IMR-90 (cell line): ENCODE results near the gene KLHL7. TPM values are rescaled to one million over a fixed set of nuclear protein-coding genes. Genes with fewer than 3 reads are reported as not detected.
"Not testable (repeated sequence)": the region's sequence is repeated elsewhere in the genome, so short reads cannot be mapped to it uniquely, and the experiment has no call there.

Experiments used
- ATAC-seq: fragments of 200-7000 bp; cut with Tn5 transposase; 2 replicates; pipeline ENCODE4 v1.9.1; 2020; ENCODE audit warnings: low read depth, mild to moderate bottlenecking, moderate library complexity
- BruUV-seq: library from RNA; stranded (reverse); fragments of 400-500 nt; replicated peaks from 2 replicates; lab custom pipeline; 2021; lab: Mats Ljungman, UMichigan
- CTCF ChIA-PET: fragments of 300-600 bp; formaldehyde crosslinking; extraction: SDS; loops from one replicate; lab custom pipeline; 2021; ENCODE audit warnings: antibody characterized with exemption; lab: Yijun Ruan, JAX
- POLR2A ChIA-PET: fragments of 300-600 bp; sonication (Branson Sonifier 250); formaldehyde crosslinking; loops from one replicate; lab custom pipeline; 2022; ENCODE audit warnings: antibody characterized with exemption; ENCODE audit not compliant: unreplicated experiment; lab: Charles Lee
- DNase-seq: peaks from one replicate; pipeline ENCODE4 v3.0.0; 2013
- H2AFZ ChIP-seq: replicated peaks from 2 replicates; pipeline ENCODE3; 2013; ENCODE audit warnings: low read length, mild to moderate bottlenecking; ENCODE audit not compliant: poor library complexity
- H2AK5ac ChIP-seq: 2 replicates; pipeline ENCODE4 v1.6.1; 2013; ENCODE audit warnings: low read depth, low read length, inconsistent platforms
- H2AK9ac ChIP-seq: replicated peaks from 2 replicates; pipeline ENCODE3; 2013; ENCODE audit warnings: mild to moderate bottlenecking, low read depth, low read length, moderate library complexity; ENCODE audit not compliant: poor library complexity
- H2BK120ac ChIP-seq: 2 replicates; pipeline ENCODE4 v1.6.1; 2013; ENCODE audit warnings: low read depth, low read length, inconsistent platforms
- H2BK15ac ChIP-seq: 3 replicates; pipeline ENCODE4 v1.6.1; 2013; ENCODE audit warnings: low read depth, low read length, inconsistent platforms
- H2BK20ac ChIP-seq: 2 replicates; pipeline ENCODE4 v1.6.1; 2013; ENCODE audit warnings: low read depth, mild to moderate bottlenecking, inconsistent platforms, low read length, moderate library complexity
- H2BK5ac ChIP-seq: 2 replicates; pipeline ENCODE4 v1.6.1; 2013; ENCODE audit warnings: mild to moderate bottlenecking, low read depth, low read length, inconsistent platforms; ENCODE audit not compliant: poor library complexity, severe bottlenecking
- H3K14ac ChIP-seq: replicated peaks from 2 replicates; pipeline ENCODE4 v1.6.1; 2013; ENCODE audit warnings: low read depth, low read length, inconsistent platforms
- H3K18ac ChIP-seq: 2 replicates; pipeline ENCODE4 v1.6.1; 2013; ENCODE audit warnings: low read depth, low read length, control low read depth
- H3K23ac ChIP-seq: 2 replicates; pipeline ENCODE4 v1.6.1; 2013; ENCODE audit warnings: low read depth, low read length, inconsistent platforms
- H3K27ac ChIP-seq: 2 replicates; pipeline ENCODE4 v1.5.1; 2013; ENCODE audit warnings: mild to moderate bottlenecking, control low read depth, low read length; ENCODE audit not compliant: insufficient read depth
- H3K27me3 ChIP-seq: 2 replicates; pipeline ENCODE4 v1.6.1; 2013; ENCODE audit warnings: low read length; ENCODE audit not compliant: control insufficient read depth, insufficient read depth
- H3K36me3 ChIP-seq: 2 replicates; pipeline ENCODE4 v1.6.1; 2013; ENCODE audit warnings: low read length, mixed read lengths; ENCODE audit not compliant: control insufficient read depth, insufficient read depth
- H3K4ac ChIP-seq: 2 replicates; pipeline ENCODE4 v1.6.1; 2013; ENCODE audit warnings: low read depth, low read length, inconsistent platforms
- H3K4me1 ChIP-seq: 2 replicates; pipeline ENCODE4 v1.6.1; 2013; ENCODE audit warnings: low read length, mixed read lengths; ENCODE audit not compliant: control insufficient read depth, insufficient read depth
- H3K4me2 ChIP-seq: 2 replicates; pipeline ENCODE4 v1.6.1; 2013; ENCODE audit warnings: low read depth, mild to moderate bottlenecking, control low read depth, low read length, moderate library complexity
- H3K4me3 ChIP-seq: 2 replicates; pipeline ENCODE4 v1.5.1; 2013; ENCODE audit warnings: low read depth, mild to moderate bottlenecking, control low read depth, low read length, moderate library complexity; ENCODE audit not compliant: insufficient read depth
- H3K56ac ChIP-seq: 2 replicates; pipeline ENCODE4 v1.6.1; 2013; ENCODE audit warnings: low read length, inconsistent platforms; ENCODE audit not compliant: insufficient read depth; ENCODE audit errors: extremely low read depth
- H3K79me1 ChIP-seq, 2 experiments: 2 replicates each; pipeline ENCODE4 v1.6.1; 2013; ENCODE audit warnings: low read length in 2 of 2, inconsistent platforms in 1 of 2, low read depth in 1 of 2
- H3K9ac ChIP-seq: 2 replicates; pipeline ENCODE4 v1.6.1; 2013; ENCODE audit warnings: low read depth, low read length, control low read depth
- H3K9me1 ChIP-seq: 2 replicates; pipeline ENCODE4 v1.6.1; 2013; ENCODE audit warnings: low read length, inconsistent platforms; ENCODE audit not compliant: insufficient read depth
- H3K9me3 ChIP-seq: 2 replicates; pipeline ENCODE4 v1.6.1; 2013; ENCODE audit warnings: low read length; ENCODE audit not compliant: control insufficient read depth, insufficient read depth
- H4K20me1 ChIP-seq: 2 replicates; pipeline ENCODE4 v1.6.1; 2013; ENCODE audit warnings: low read length, inconsistent platforms; ENCODE audit not compliant: insufficient read depth
- H4K5ac ChIP-seq: 2 replicates; pipeline ENCODE4 v1.6.1; 2013; ENCODE audit warnings: mild to moderate bottlenecking, low read depth, low read length, control low read depth
- H4K8ac ChIP-seq, 2 experiments: 2 replicates each; pipeline ENCODE4 v1.6.1; 2013; ENCODE audit warnings: low read depth in 2 of 2, low read length in 2 of 2, control low read depth in 1 of 2, inconsistent platforms in 1 of 2
- H4K91ac ChIP-seq: 2 replicates; pipeline ENCODE4 v1.6.1; 2013; ENCODE audit warnings: low read depth, low read length, inconsistent platforms; ENCODE audit not compliant: insufficient read depth
- CHD1 ChIP-seq: IDR thresholded peaks from 2 replicates; pipeline ENCODE4 v1.6.1; 2012; ENCODE audit warnings: low read depth, low read length, improper control_type of control experiment
- ELK1 ChIP-seq: fragments of 150-350 bp; IDR thresholded peaks from 2 replicates; pipeline ENCODE4 v1.6.1; 2016; ENCODE audit warnings: low read depth, mild to moderate bottlenecking, low read length, moderate library complexity, borderline replicate concordance
- MAFK ChIP-seq: IDR thresholded peaks from 2 replicates; pipeline ENCODE4 v1.6.1; 2012; ENCODE audit warnings: low read depth, low read length, improper control_type of control experiment
- MAZ ChIP-seq: IDR thresholded peaks from 2 replicates; pipeline ENCODE4 v1.6.1; 2012; ENCODE audit warnings: low read depth, mild to moderate bottlenecking, low read length, improper control_type of control experiment, moderate library complexity, borderline replicate concordance
- MXI1 ChIP-seq: IDR thresholded peaks from 2 replicates; pipeline ENCODE4 v1.6.1; 2012; ENCODE audit warnings: low read depth, mild to moderate bottlenecking, low read length, moderate library complexity, borderline replicate concordance
- NFE2L2 ChIP-seq: fragments of 150-350 bp; IDR thresholded peaks from 2 replicates; pipeline ENCODE4 v1.6.1; 2016; ENCODE audit warnings: low read depth, mild to moderate bottlenecking, low read length
- POLR2A ChIP-seq: IDR thresholded peaks from 2 replicates; pipeline ENCODE4 v1.6.1; 2012; ENCODE audit warnings: mild to moderate bottlenecking, low read depth, low read length
- RAD21 ChIP-seq: IDR thresholded peaks from 2 replicates; pipeline ENCODE4 v1.6.1; 2012; ENCODE audit warnings: low read length, improper control_type of control experiment
- RFX5 ChIP-seq: IDR thresholded peaks from 2 replicates; pipeline ENCODE4 v1.8.0; 2012; ENCODE audit warnings: low read depth, mild to moderate bottlenecking, low read length, moderate library complexity
- SMC3 ChIP-seq: fragments of 150-350 bp; IDR thresholded peaks from 2 replicates; pipeline ENCODE4 v1.6.1; 2016; ENCODE audit warnings: low read depth, mild to moderate bottlenecking, antibody characterized with exemption, low read length, moderate library complexity
- WGBS, 2 experiments: methylation state at CpG; one replicate each; pipeline versions ENCODE4 v1.1.5 to v1.1.7; 2013; ENCODE audit warnings: missing lambda C conversion rate in 2 of 2; ENCODE audit not compliant: insufficient read length in 1 of 2; ENCODE audit errors: extremely low coverage in 2 of 2; 5-methylcytosine and 5-hydroxymethylcytosine counted together
- dilution Hi-C: fragments of 300-500 bp; cut with HindIII; formaldehyde crosslinking; loops from one replicate; pipeline ENCODE4 v1.14.3; 2018; ENCODE audit warnings: low sequenced_read_pairs; ENCODE audit not compliant: unreplicated experiment
- in situ Hi-C: fragments of 300-500 bp; cut with MboI; formaldehyde crosslinking; loops from 3 replicates; pipeline ENCODE4 v1.14.3; 2019; ENCODE audit warnings: low sequenced_read_pairs, inconsistent platforms, mixed read lengths
- intact Hi-C: fragments of 100-400 bp; cut with micrococcal nuclease; formaldehyde crosslinking; loops from 2 replicates; pipeline ENCODE4 v1.10.0; 2022
- polyA plus RNA-seq, 3 experiments: library from polyadenylated mRNA; depleted of rRNA; stranded (reverse); fragments of >200 nt; gene quantifications; 2 replicates each; pipeline ENCODE4 v1.2.3, GENCODE V29; 2012; ENCODE audit warnings: low replicate concordance in 1 of 3
- total RNA-seq: library from RNA; depleted of rRNA; stranded (reverse); fragments of >200 nt; gene quantifications from 2 replicates; pipeline ENCODE4 v1.2.3, GENCODE V29; 2012

Gene KLHL7
- total and polyA plus RNA-seq, 2 of the 4 experiments (the other 2 are of a cell fraction), result 24.6 to 29.2 TPM

GRCh38 chr7:23129036-23129435 is 23.5 kb downstream of the KLHL7 start:
- in situ Hi-C loops (no loop called here), dilution Hi-C loops (no loop called here), intact Hi-C loops (no loop called here)
- Histone ChIP-seq H4K20me1 (no peaks in the 10 kb centered on the region), H3K56ac (no peak overlapping the region), H3K4me1 (no peaks in the 10 kb centered on the region), H3K79me1 (peaks cover 3% of the 10 kb centered on the region in 2 experiments; a peak in 1 of 4 replicates), H3K4me3 (no peak overlapping the region), H3K4me2 (no peak overlapping the region), H3K23ac (no peak overlapping the region), H2AFZ (no peak overlapping the region), H2AK5ac (no peak overlapping the region), H4K91ac (no peak overlapping the region), H4K5ac (no peak overlapping the region), H3K36me3 (peaks cover 19% of the 10 kb centered on the region), H2BK120ac (no peak overlapping the region), H2BK5ac (no peak overlapping the region), H3K9me3 (no peaks in the 10 kb centered on the region), H2BK20ac (no peak overlapping the region), H3K9me1 (peaks cover 4% of the 10 kb centered on the region; the same call in 1 of the 2 replicates), H3K27me3 (no peaks in the 10 kb centered on the region), H3K9ac (no peak overlapping the region), H3K18ac (no peak overlapping the region), H3K14ac (no peak overlapping the region), H3K4ac (no peak overlapping the region), H3K27ac (no peak overlapping the region), H2AK9ac (no peak overlapping the region), H2BK15ac (no peak overlapping the region), H4K8ac (no peak overlapping the region)
- TF ChIP-seq ELK1, result no peak
- no peak for TF ChIP-seq MAZ
- TF ChIP-seq NFE2L2, result no peak
- TF ChIP-seq RFX5, result no peak
- TF ChIP-seq RAD21, result no peak
- no peak for TF ChIP-seq SMC3
- TF ChIP-seq CHD1, result no peak
- TF ChIP-seq MAFK, result no peak
- no peak for TF ChIP-seq POLR2A
- TF ChIP-seq MXI1, result no peak
- ATAC-seq, result no peak
- no TSS peak for BruUV-seq
- ChIA-PET CTCF (no interaction called here), POLR2A (no interaction called here)
- WGBS, 2 experiments, result 100% methylated on average over 1 of the region's 4 CpGs; no CpG with 5 or more reads in 1 of the 2 experiments
- DNase-seq, result no peak

GRCh38 chr7:23131799-23132198 is 26.2 kb downstream of the KLHL7 start:
- H3K4ac ChIP-seq, H3K23ac ChIP-seq, H2AK5ac ChIP-seq, H3K56ac ChIP-seq, H3K18ac ChIP-seq, H4K5ac ChIP-seq, intact Hi-C loops, H3K27me3 ChIP-seq, H2AK9ac ChIP-seq, H2BK120ac ChIP-seq, BruUV-seq, in situ Hi-C loops, H4K91ac ChIP-seq, H3K9me1 ChIP-seq, DNase-seq, H3K14ac ChIP-seq, H2BK5ac ChIP-seq, H2BK20ac ChIP-seq, H3K4me1 ChIP-seq, H3K79me1 ChIP-seq, H3K4me2 ChIP-seq, ATAC-seq, POLR2A ChIA-PET, H2BK15ac ChIP-seq, dilution Hi-C loops, H4K20me1 ChIP-seq, CTCF ChIA-PET, H3K9ac ChIP-seq, H3K9me3 ChIP-seq, H3K27ac ChIP-seq, H3K4me3 ChIP-seq, H2AFZ ChIP-seq, H4K8ac ChIP-seq: not testable (repeated sequence)
- no CpG with 5 or more reads among the region's 2 CpGs for WGBS, 2 experiments
- peaks cover 11% of the 10 kb centered on the region for H3K36me3 ChIP-seq
